GM19328 (cell line): Measurements from ENCODE around the gene SDS.

ENCODE experiments used
- ATAC-seq: cut with Tn5 transposase; IDR thresholded peaks from one replicate; pipeline ENCODE4 v1.9.1; 2021; ENCODE audit warnings: mild to moderate bottlenecking, moderate library complexity; ENCODE audit not compliant: unreplicated experiment

The SDS gene

DNA sequence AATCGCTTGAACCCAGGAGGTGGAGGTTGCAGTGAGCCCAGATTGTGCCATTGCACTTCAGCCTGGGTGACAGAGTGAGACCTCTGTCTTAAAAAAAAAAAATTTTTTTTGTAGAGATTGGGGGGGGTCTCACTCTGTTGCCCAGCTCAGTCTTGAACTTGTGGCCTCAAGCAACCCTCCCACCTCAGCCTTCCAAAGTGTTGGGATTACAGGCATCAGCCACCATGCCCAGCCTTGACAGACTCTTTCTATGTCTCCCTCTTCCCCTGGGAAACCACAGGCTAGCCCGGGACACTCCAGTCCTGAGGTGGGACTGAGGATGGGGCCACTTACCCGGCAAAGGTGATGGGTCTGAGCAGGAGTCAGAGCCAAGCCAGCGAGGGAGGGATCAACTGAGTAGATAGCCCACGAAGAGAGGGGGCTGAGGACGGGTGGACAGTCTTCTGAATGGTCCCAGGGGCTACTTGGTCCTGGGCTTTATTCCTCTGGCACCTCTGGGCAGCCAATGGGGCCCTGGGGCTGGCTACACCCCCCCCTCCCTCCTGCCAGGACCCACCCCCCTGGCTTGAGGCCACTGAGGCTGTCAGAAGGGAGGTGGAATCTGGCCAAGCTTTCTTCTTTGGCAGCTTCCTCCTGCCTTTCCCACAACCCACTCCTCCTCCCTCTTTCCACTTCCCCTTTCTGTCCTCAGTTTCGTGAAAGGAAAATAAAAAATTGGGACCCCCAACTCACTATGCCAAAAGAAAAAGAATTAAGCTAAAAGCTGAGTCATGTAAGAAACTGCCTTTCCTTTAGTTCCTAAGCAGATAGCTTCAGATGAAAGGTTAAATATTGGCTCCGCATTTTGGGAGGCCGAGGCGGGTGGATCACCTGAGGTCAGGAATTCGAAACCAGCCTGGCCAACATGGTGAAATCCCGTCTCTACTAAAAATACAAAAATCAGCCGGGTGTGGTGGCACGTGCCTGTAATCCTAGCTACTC, at the start of gene SDS:
SDS (minus strand) TSS at position 453 of the 981 bp plus-strand sequence. CDS start 4,179 bp downstream, outside the sequence.
- ATAC-seq: no peak

DNA sequence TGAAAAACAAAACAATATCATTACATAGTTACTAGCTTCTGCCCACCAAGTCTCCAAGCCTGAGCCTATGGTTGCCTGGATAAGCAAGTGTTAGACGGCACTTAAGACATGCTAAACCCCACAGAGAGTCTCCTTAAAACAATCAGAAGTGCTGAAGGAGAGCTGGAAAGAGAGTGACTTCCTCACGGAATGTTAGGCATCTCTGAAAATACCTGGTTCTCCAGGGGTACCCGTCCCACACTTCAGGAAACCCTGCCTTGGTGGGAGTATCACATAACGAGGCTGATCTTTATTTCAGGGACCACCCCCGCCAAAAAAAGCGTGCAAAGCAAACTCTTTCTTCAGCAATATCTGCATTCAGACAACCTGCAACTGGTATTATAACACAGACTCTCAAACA, 49.6 kb upstream of the SDS start:
- ATAC-seq: no peak

DNA sequence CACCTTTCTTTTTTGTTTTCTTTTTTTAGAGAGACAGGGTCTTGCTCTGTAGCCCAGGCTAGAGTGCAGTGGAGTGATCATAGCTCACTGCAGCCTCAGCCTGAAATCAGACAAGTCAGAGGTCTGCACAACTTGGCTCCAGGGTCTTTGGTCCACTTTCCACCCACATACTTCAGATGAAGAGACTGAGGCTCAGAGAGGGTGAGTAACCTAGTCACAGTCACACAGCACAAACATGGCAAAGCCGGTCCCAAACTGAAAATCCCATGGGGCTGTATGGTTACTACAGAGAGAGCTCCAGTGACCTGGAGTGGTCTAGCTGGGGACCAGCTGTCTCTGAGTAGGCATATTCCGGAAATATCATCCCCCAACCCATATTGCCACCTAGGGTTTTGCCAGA, 48.8 kb upstream of the SDS start:
- no peak for ATAC-seq

DNA sequence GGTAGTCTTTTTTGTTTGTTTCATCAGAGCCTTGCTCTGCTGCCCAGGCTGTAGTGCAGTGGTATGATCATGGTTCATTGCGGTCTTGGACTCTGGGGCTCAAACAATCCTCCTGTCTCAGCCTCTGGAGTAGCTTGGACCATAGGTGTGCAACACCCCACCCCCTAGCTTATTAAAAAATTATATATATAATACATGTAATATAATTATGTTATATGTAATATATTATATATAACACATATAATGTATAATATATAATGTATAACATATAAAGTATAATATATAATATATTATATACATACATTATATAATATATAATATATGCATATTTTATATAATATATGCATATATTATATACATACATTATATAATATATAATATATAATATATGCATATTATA, 46.2 kb upstream of the SDS start:
- no peak for ATAC-seq

DNA sequence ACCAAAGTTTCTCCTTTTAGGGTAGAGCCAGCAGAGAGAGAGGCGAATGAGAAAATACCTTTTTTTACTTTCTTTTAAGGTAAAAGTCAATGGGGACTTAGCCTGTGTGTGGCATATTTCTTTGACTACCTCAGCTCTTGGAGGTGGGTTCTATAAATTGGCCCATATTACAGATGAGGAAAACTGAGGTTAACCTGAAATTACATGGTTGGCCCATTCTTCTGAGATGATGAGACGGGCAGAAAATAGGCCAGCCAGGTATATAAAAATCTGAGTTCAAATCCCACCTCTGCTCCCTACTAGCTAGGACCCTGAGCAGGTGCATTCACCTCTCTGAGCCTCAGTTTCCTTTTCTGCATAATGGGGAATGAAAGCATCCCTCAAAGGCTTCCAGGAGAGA, 45.6 kb upstream of the SDS start:
- ATAC-seq: no peak

DNA sequence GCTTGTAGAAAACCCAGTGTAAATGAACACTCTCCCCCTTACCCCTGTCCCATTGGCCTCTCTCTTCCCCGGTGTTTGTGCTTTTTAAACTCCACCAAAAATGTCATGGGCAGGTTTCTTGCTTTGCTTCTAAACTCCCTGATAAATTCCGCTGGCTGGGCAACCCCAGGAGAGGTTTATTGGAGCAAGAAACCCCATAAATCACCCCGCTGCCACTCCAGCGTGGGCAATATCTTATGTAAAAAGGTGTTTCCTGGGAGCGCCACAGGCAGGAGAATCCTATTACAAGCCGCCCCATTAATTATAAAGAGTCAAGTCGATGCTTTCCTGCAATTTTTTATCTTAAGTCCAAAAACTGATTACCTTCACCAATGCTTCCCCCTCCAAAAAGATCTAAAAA, 45.2 kb upstream of the SDS start:
- no peak for ATAC-seq

GRCh38 chr12:113445544-113446171, 42.0 kb upstream of the SDS start:
- no peak for ATAC-seq

DNA sequence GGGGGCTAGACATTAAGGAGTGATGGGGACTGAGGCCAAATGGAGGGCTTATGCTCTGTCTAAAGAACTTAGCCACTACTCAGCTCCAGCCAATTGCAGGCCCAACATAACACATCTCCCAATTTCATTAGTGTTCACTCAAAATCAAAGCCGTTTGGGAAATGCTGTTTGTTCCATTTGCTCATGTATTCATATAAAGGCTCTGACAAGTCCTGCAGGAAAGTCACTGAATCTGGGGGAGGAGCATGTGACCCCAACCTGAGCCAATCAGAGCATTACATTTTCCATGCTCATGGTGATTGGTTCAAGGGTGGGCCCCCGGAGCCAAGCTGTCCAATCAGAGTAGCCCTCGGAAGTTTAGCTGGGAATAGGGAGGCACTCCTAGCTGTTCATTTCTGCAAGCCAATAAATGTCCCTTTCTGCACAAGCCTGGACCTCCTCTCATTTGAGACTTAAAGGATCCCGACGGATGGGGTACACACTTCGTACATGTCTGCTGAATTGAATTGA, 39.4 kb upstream of the SDS start:
- ATAC-seq: no peak

GRCh38 chr12:113440947-113441782, 37.5 kb upstream of the SDS start:
- ATAC-seq: no peak

GRCh38 chr12:113440336-113440735, 36.6 kb upstream of the SDS start:
- no peak for ATAC-seq

GRCh38 chr12:113439606-113440030, 35.9 kb upstream of the SDS start:
- no peak for ATAC-seq

DNA sequence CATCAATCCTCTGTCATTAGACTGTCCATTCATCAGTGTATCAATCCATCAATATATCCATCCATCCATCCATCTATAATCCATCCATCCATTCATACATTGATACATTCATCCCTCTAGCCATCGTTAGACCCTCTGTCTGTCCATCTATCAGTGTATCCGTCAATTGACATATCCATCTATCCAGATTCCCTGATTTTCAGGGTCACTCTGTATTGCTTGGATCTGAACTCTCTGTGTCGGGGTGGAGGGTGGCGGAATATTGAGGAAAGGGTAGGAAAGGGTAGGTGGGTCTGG, 35.6 kb upstream of the SDS start:
- no peak for ATAC-seq

GRCh38 chr12:113438523-113439300, 35.0 kb upstream of the SDS start:
- no peak for ATAC-seq

DNA sequence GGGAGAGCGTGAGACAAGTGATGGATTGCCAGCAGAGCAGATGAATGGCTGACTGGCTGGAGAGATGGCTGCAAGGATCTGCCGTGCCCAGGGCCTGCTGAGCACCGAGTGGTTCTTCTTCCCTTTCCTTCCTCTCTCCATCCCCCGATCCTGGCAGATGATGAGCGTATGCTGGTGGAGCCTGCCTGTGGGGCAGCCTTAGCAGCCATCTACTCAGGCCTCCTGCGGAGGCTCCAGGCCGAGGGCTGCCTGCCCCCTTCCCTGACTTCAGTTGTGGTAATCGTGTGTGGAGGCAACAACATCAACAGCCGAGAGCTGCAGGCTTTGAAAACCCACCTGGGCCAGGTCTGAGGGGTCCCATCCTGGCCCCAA, 34.0 kb upstream of the SDS start:
- ATAC-seq: no peak

DNA sequence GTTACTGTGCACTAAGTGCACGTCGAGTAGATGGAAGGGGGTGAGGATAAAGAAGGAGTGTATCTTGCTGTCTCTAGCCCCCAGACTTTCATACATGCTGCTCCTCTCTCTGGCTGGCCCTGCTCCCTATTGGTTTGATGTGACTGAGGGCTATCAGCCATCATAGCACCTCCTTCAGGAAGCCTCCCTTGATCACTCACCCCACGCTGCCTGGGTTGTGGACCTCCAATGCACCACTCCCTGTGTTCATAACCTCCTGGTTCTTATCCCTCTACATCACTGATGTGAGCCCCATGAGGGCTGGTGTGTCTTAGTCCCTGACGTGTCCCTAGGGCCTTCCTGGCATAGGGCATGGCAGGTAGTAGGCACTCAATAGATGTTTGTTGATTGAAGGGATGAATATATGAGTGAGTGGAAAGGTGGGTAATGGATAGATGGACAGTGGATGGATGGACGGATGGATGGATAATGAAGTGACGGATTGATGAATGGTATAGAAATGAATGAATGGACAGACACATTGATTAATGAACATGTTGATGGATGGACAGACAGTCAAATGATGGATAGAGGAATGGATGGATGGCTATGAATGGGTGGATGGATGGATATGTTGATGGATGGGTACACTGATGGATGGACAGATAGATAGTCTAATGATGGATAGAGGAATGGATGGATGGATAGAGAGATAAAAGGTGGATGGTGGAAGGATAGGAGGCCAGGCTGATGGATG, 33.5 kb upstream of the SDS start:
- ATAC-seq: no peak

DNA sequence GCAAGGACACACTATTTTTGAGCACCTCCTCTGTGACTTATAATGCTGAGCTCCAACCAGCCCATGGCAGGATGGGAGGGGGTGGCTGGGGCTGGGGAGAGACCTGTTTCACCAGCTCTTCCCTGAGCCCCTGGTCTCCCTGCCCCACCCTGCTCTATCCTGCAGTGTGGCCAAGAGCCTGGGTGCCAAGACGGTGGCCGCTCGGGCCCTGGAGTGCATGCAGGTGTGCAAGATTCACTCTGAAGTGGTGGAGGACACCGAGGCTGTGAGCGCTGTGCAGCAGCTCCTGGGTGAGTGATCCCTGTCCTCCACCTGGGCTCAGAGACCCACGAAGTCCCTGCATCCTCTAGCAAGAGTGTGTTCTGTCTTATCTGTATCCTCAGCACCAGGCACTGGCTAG, 32.9 kb upstream of the SDS start:
- no peak for ATAC-seq

GRCh38 chr12:113435367-113435766, 31.7 kb upstream of the SDS start:
- no peak for ATAC-seq

- no peak for ATAC-seq
These were observed 29.3 kb upstream of the SDS start for GRCh38 chr12:113432986-113433385.

GRCh38 chr12:113428482-113428881, 24.8 kb upstream of the SDS start:
- no peak for ATAC-seq

GRCh38 chr12:113427882-113428281, 24.2 kb upstream of the SDS start:
- no peak for ATAC-seq
